ENCODE data around the gene POU2AF2.

POU2AF2 gene

DNA sequence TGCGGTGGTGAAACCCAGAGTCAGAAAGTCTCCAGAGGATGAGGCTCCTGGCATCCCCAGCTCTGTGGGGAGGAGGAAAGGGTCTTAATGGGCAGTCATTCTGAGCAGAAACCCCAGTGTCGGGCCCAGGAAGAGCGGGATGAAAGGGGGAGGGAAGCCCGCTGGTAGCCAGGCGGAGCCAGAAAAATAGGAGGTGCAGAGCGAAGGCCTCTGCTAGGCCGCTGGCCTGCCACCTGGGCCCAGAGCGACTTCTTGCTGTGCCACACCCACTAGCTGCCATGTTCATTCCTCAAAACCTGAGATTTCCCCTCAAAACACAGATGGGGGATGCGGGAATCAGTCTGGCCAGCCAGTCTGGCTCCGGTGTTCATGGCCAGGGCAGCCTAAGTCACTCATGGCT, 52.2 kb downstream of the POU2AF2 start:
- TF ChIP-seq POLR2AphosphoS5 (IDR thresholded peaks at IDR 0.05; ENCODE audit: low read depth, low read length) (no peak), TAF1 (IDR thresholded peaks at IDR 0.05; ENCODE audit: borderline replicate concordance, insufficient read depth, low read length) (no peak), FOXP2 (optimal IDR thresholded peaks at IDR 0.05; ENCODE audit: borderline replicate concordance, extremely low read depth, extremely low read length, insufficient read depth) (no peak)
- TF ChIP-seq, protein P1, sequence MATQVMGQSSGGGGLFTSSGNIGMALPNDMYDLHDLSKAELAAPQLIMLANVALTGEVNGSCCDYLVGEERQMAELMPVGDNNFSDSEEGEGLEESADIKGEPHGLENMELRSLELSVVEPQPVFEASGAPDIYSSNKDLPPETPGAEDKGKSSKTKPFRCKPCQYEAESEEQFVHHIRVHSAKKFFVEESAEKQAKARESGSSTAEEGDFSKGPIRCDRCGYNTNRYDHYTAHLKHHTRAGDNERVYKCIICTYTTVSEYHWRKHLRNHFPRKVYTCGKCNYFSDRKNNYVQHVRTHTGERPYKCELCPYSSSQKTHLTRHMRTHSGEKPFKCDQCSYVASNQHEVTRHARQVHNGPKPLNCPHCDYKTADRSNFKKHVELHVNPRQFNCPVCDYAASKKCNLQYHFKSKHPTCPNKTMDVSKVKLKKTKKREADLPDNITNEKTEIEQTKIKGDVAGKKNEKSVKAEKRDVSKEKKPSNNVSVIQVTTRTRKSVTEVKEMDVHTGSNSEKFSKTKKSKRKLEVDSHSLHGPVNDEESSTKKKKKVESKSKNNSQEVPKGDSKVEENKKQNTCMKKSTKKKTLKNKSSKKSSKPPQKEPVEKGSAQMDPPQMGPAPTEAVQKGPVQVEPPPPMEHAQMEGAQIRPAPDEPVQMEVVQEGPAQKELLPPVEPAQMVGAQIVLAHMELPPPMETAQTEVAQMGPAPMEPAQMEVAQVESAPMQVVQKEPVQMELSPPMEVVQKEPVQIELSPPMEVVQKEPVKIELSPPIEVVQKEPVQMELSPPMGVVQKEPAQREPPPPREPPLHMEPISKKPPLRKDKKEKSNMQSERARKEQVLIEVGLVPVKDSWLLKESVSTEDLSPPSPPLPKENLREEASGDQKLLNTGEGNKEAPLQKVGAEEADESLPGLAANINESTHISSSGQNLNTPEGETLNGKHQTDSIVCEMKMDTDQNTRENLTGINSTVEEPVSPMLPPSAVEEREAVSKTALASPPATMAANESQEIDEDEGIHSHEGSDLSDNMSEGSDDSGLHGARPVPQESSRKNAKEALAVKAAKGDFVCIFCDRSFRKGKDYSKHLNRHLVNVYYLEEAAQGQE (IDR thresholded peaks at IDR 0.05; ENCODE audit: insufficient read depth in 1 of 2, low read depth in 2 of 2, low read length in 2 of 2), result no peak

DNA sequence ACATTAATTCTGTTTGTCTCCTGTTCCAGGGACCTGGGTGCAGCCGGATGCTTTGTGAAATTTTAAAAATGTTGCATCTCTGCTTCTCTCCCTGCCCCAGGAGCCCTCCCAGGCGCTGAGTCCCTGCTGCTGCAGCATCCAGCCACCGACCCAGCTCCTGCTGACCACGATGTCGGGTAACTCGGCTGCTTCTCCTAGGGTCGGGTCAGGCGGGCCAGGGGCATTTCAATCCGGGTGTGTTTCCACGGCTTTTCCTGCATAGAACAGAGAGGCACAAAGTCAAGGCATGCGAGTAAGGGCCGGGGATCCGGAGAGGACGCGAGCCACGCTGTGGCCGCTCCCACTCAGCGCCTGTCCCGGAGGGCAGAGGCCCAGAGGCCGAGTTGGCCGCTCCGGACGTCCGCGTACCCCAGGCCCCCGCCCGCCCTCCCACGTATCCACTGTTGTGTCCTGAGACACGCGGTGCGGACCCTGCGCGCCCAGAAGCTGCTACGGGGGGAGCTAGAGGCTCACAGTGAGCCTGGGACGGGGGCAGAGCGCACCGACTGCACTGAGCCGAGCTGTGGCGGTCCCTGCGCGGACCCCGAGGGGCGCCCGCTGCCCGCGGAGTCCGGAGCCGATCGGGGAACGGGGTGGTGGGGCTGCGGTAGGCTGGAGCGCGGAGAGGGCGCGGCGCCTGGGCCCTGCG, 53.0 kb downstream of the POU2AF2 start, which contains the start of gene POU2AF3:
POU2AF3 (plus strand) TSS at position 134 of the 688 bp plus-strand sequence; CDS start at position 170, 36 bp downstream.
- no peak for TF ChIP-seq SIN3A (IDR thresholded peaks at IDR 0.05; ENCODE audit: borderline replicate concordance, insufficient read depth, low read length)
- no peak for TF ChIP-seq TAF1 (IDR thresholded peaks at IDR 0.05; ENCODE audit: borderline replicate concordance, insufficient read depth, low read length)
- TF ChIP-seq POLR2AphosphoS5 (IDR thresholded peaks at IDR 0.05; ENCODE audit: low read depth, low read length), result no peak
- TF ChIP-seq FOXP2 (optimal IDR thresholded peaks at IDR 0.05; ENCODE audit: borderline replicate concordance, extremely low read depth, extremely low read length, insufficient read depth), result no peak
- TF ChIP-seq, protein P1 (IDR thresholded peaks at IDR 0.05; ENCODE audit: insufficient read depth in 1 of 2, low read depth in 2 of 2, low read length in 2 of 2), result no peak

GRCh38 chr11:111299101-111300026, 53.8 kb downstream of the POU2AF2 start:
- TF ChIP-seq POLR2AphosphoS5 (IDR thresholded peaks at IDR 0.05; ENCODE audit: low read depth, low read length) (no peak), SIN3A (IDR thresholded peaks at IDR 0.05; ENCODE audit: borderline replicate concordance, insufficient read depth, low read length) (no peak), FOXP2 (optimal IDR thresholded peaks at IDR 0.05; ENCODE audit: borderline replicate concordance, extremely low read depth, extremely low read length, insufficient read depth) (no peak), TAF1 (IDR thresholded peaks at IDR 0.05; ENCODE audit: borderline replicate concordance, insufficient read depth, low read length) (no peak)
- TF ChIP-seq, protein P1 (IDR thresholded peaks at IDR 0.05; ENCODE audit: insufficient read depth in 1 of 2, low read depth in 2 of 2, low read length in 2 of 2), result no peak

DNA sequence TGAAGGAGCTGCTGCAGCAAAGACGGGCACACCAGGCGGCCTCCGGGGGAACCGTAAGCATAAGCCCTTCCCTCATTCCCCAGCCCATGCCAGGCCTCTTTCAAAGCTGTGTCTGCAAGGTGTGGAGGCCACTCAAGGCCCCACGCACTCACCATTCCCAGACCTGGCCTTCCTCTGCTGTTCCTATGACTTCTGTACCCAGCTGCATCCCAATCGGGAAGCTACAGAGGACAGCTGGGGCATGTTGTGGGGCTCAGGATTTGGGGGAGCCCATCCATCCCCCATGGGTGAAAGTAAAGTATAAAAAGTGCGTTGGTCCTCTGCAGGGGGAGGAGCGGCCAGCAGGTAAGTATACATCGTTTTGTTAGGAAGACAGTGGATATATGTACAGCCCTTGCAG, 55.0 kb downstream of the POU2AF2 start:
- TF ChIP-seq TAF1 (IDR thresholded peaks at IDR 0.05; ENCODE audit: borderline replicate concordance, insufficient read depth, low read length) (no peak), SIN3A (IDR thresholded peaks at IDR 0.05; ENCODE audit: borderline replicate concordance, insufficient read depth, low read length) (no peak), POLR2AphosphoS5 (IDR thresholded peaks at IDR 0.05; ENCODE audit: low read depth, low read length) (no peak), FOXP2 (optimal IDR thresholded peaks at IDR 0.05; ENCODE audit: borderline replicate concordance, extremely low read depth, extremely low read length, insufficient read depth) (no peak)
- TF ChIP-seq, protein P1 (IDR thresholded peaks at IDR 0.05; ENCODE audit: insufficient read depth in 1 of 2, low read depth in 2 of 2, low read length in 2 of 2), result no peak

All from PFSK-1 (cell line).